Ishikawa (cell line): ENCODE data around the gene ERP44.

Source experiments
- CREB1 ChIP-seq: IDR thresholded peaks from 2 replicates; pipeline ENCODE4 v1.6.1; 2012; ENCODE audit warnings: low read depth
- RAD21 ChIP-seq: IDR thresholded peaks from 2 replicates; pipeline ENCODE4 v1.6.1; 2012; ENCODE audit warnings: low read depth
- REST ChIP-seq: IDR thresholded peaks from 2 replicates; pipeline ENCODE4 v1.6.1; 2012; ENCODE audit warnings: low read depth, mild to moderate bottlenecking

- TF ChIP-seq RAD21 (no peak), CREB1 (no peak), REST (no peak)
Measured at GRCh38 chr9:100125236-100125635, 26.4 kb upstream of the ERP44 start.
